Ovary (tissue), 9 donors: ENCODE measurements around the gene ACHE. TPM values are rescaled to one million over a fixed set of nuclear protein-coding genes. Genes with fewer than 3 reads are reported as not detected.

Experiments
- DNase-seq, 5 donors: peaks; one replicate each; pipeline ENCODE4 v3.0.0-alpha.2; 2019 to 2020
- H3K27ac ChIP-seq, 2 donors: fragments of 200-600 bp; one replicate each; pipeline versions ENCODE4 v1.5.1 to v1.8.0; 2019 to 2022
- H3K27me3 ChIP-seq: fragments of 200-600 bp; one replicate; pipeline ENCODE4 v1.8.0; 2022
- H3K36me3 ChIP-seq: fragments of 200-600 bp; sonication (generic); one replicate; pipeline ENCODE4 v1.5.1; 2019
- H3K4me1 ChIP-seq: one replicate; pipeline ENCODE4 v1.8.1; 2013; ENCODE audit warnings: mild to moderate bottlenecking, moderate library complexity; ENCODE audit not compliant: insufficient read depth
- H3K4me3 ChIP-seq: fragments of 200-600 bp; sonication (generic); one replicate; pipeline ENCODE4 v1.5.1; 2017
- H3K9me3 ChIP-seq, 2 donors: fragments of 200-600 bp in 1 of 2; sonication (generic) in 1 of 2; one replicate each; pipeline versions ENCODE4 v1.5.1 to v1.8.1; 2013 to 2019; ENCODE audit warnings: mild to moderate bottlenecking in 1 of 2, moderate library complexity in 1 of 2
- EP300 ChIP-seq: sonication (generic); formaldehyde crosslinking; IDR thresholded peaks from one replicate; pipeline ENCODE4 v1.6.1; 2017; ENCODE audit warnings: antibody characterized with exemption
- POLR2A ChIP-seq: fragments of 450-650 bp; IDR thresholded peaks from one replicate; pipeline ENCODE4 v1.6.1; 2017; ENCODE audit warnings: antibody characterized with exemption, mild to moderate bottlenecking, moderate library complexity
- WGBS, 3 donors: extraction: QIAGEN DNeasy Blood & Tissue Kit in 1 of 3; methylation state at CpG; one replicate each; pipeline versions ENCODE4 v1.1.5 to v1.1.7; 2013 to 2017; 5-methylcytosine and 5-hydroxymethylcytosine counted together
- intact Hi-C, 4 donors: fragments of 100-400 bp; cut with DNase I; formaldehyde crosslinking; loops; one replicate each; pipeline versions ENCODE4 v1.11.0 to v1.15.1; 2022 to 2023
- polyA plus RNA-seq, 2 donors: library from polyadenylated mRNA; stranded (reverse); fragments of 200-250 nt in 1 of 2; fragments of 350-450 nt in 1 of 2; fragmentation: Illumina TruSeq in 1 of 2; extraction: RNeasy Lipid Tissue Mini Kit (QIAGEN cat#74804) in 1 of 2; gene quantifications; one replicate each; pipeline ENCODE4 v1.2.3, GENCODE V29; 2013 to 2014
- total RNA-seq, 7 donors: library from RNA; depleted of rRNA in 2 of 7; stranded (reverse); fragments of >200 nt in 2 of 7; fragmentation: NEBNext Ultra II Directional in 3 of 7; extraction: Animal tissue kit (Norgen Biotek cat#: 25700) in 3 of 7; gene quantifications; one replicate each; pipeline versions ENCODE4 v1.1.0 to v1.2.4, GENCODE V29; 2016 to 2023
- TF ChIP-seq, protein P1 (sequence below), 3 donors: fragments of 450-650 bp in 2 of 3; fragments of 200-600 bp in 1 of 3; IDR thresholded peaks; one replicate each; pipeline versions ENCODE4 v1.5.1 to v1.8.0; 2016 to 2022; ENCODE audit warnings: antibody characterized with exemption in 3 of 3, mild to moderate bottlenecking in 1 of 3
- donor health status: DM: no; HTN: no; CAD: no; lungs with moderate emphysema.
- donor health status: DM: no; HTN: no; CAD: no.
- donor health status: Bipolar disorder and iron deficiency.
- donor health status: DM: yes; HTN: yes; CAD: no.
- donor health status: DM: no; HTN: no; CAD: no.
- donor health status: DM: yes; HTN: yes; CAD: no.

ACHE gene
- total and polyA plus RNA-seq, 9 donors = 0.37 to 15.3 (median 4.3) TPM

- Histone ChIP-seq H3K36me3 (no peaks in the 10 kb centered on the region), H3K4me1 (peaks cover 6% of the 10 kb centered on the region), H3K27me3 (no peaks in the 10 kb centered on the region), H3K27ac (no peak overlapping the region), H3K9me3 (no peaks in the 10 kb centered on the region), H3K4me3 (no peak overlapping the region)
- intact Hi-C loops = loop anchor here in 1 of 4 donors (10.0 kb wide), 1 partner anchor 367 kb away; the partner anchor contains the start of gene FIS1
- WGBS, 3 donors = 66 to 73% (median 70%) methylated on average over 7 of the region's 7 CpGs
- no peak for DNase-seq
- TF ChIP-seq, protein P1, sequence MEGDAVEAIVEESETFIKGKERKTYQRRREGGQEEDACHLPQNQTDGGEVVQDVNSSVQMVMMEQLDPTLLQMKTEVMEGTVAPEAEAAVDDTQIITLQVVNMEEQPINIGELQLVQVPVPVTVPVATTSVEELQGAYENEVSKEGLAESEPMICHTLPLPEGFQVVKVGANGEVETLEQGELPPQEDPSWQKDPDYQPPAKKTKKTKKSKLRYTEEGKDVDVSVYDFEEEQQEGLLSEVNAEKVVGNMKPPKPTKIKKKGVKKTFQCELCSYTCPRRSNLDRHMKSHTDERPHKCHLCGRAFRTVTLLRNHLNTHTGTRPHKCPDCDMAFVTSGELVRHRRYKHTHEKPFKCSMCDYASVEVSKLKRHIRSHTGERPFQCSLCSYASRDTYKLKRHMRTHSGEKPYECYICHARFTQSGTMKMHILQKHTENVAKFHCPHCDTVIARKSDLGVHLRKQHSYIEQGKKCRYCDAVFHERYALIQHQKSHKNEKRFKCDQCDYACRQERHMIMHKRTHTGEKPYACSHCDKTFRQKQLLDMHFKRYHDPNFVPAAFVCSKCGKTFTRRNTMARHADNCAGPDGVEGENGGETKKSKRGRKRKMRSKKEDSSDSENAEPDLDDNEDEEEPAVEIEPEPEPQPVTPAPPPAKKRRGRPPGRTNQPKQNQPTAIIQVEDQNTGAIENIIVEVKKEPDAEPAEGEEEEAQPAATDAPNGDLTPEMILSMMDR (IDR thresholded peaks at IDR 0.05) = no peak
- no peak for TF ChIP-seq POLR2A
- TF ChIP-seq EP300 = no peak
Measured at GRCh38 chr7:100878013-100878412, 17.7 kb downstream of the ACHE start.

- H3K4me1 ChIP-seq = peaks cover 6% of the 10 kb centered on the region
- TF ChIP-seq, protein P1 (IDR thresholded peaks at IDR 0.05) = no peak
- TF ChIP-seq EP300 (no peak), POLR2A (no peak)
- 0 to 1% (median 1%) methylated on average over 33 to 39 of the region's 39 CpGs for WGBS, 3 donors
Measured at GRCh38 chr7:100875356-100875751, 20.3 kb downstream of the ACHE start.

GRCh38 chr7:100874577-100875355 lies 20.9 kb downstream of the ACHE start, which contains the start of gene SRRT:
SRRT (plus strand) TSS chr7:100875103; CDS start chr7:100875591, 488 bp downstream.
- peak; percentile 98 to 99 (median 99) for DNase-seq
- Histone ChIP-seq H3K4me3 (peak within 1 kb of the TSS; percentile 88), H3K9me3 (no peaks in the 10 kb centered on the region), H3K36me3 (no peaks in the 10 kb centered on the region), H3K27ac (peak within 1 kb of the TSS; percentile 90 to 93), H3K27me3 (no peaks in the 10 kb centered on the region), H3K4me1 (peaks cover 6% of the 10 kb centered on the region)
- 1% methylated on average over 76 to 79 of the region's 79 CpGs for WGBS, 3 donors
- intact Hi-C loops = loop anchor here in 1 of 4 donors (10.0 kb wide), 1 partner anchor 370 kb away; the partner anchor contains the start of gene FIS1
- TF ChIP-seq, protein P1 (IDR thresholded peaks at IDR 0.05) = peak; percentile 49 to 90 (median 86)
- TF ChIP-seq POLR2A (peak; percentile 98), EP300 (no peak)

More at GRCh38 chr7:100875356-100875751, 20.3 kb downstream of the ACHE start:
- intact Hi-C loops = loop anchor here in 1 of 4 donors (10.0 kb wide), 1 partner anchor 369 kb away; the partner anchor contains the start of gene FIS1
- Histone ChIP-seq H3K9me3 (no peaks in the 10 kb centered on the region), H3K27ac (peak overlapping the region; percentile 90 to 93), H3K36me3 (no peaks in the 10 kb centered on the region), H3K27me3 (no peaks in the 10 kb centered on the region), H3K4me3 (peak overlapping the region; percentile 88)
- no peak for DNase-seq

- H3K27me3 ChIP-seq = no peaks in the 10 kb centered on the region
- DNase-seq = peak in 1 of 5 donors; percentile 52
- no peak for TF ChIP-seq EP300
- peak overlapping the region; percentile 90 to 93 for H3K27ac ChIP-seq
- H3K4me3 ChIP-seq = peak overlapping the region; percentile 88
- peaks cover 6% of the 10 kb centered on the region for H3K4me1 ChIP-seq
- no peaks in the 10 kb centered on the region for H3K9me3 ChIP-seq
- H3K36me3 ChIP-seq = no peaks in the 10 kb centered on the region
- intact Hi-C loops = loop anchor here in 1 of 4 donors (10.0 kb wide), 1 partner anchor 371 kb away; the partner anchor contains the start of gene FIS1
- WGBS, 3 donors = 46 to 52% (median 46%) methylated on average over 8 of the region's 8 CpGs
Measured at GRCh38 chr7:100874300-100874576, 21.4 kb downstream of the ACHE start.
